Natural killer cell (primary cell): ENCODE data around the gene FHIT. TPM values are rescaled to one million over a fixed set of nuclear protein-coding genes. Genes with fewer than 3 reads are reported as not detected.

Experiments
- ATAC-seq, 3 donors: fragments of 150-1000 bp in 2 of 3; fragments of 200-7000 bp in 1 of 3; cut with Tn5 transposase; 1 replicate in 1 of 3; 2 replicates in 2 of 3; pipeline ENCODE4 v1.10.0; 2021; ENCODE audit warnings: mild to moderate bottlenecking in 2 of 3, moderate library complexity in 2 of 3
- DNase-seq, 2 donors: peaks; one replicate each; pipeline versions ENCODE4 v3.0.0 to v3.0.0-alpha.2; 2013 to 2021; ENCODE audit warnings: mixed read lengths in 1 of 2
- H3K27ac ChIP-seq: one replicate; pipeline ENCODE4 v1.5.1; 2013; ENCODE audit warnings: mild to moderate bottlenecking, low read length
- H3K27me3 ChIP-seq: one replicate; pipeline ENCODE4 v1.6.1; 2013; ENCODE audit warnings: low read length; ENCODE audit not compliant: control insufficient read depth, insufficient read depth
- H3K36me3 ChIP-seq: one replicate; pipeline ENCODE4 v1.6.1; 2013; ENCODE audit warnings: low read length; ENCODE audit not compliant: control insufficient read depth, insufficient read depth
- H3K4me1 ChIP-seq: one replicate; pipeline ENCODE4 v1.6.1; 2013; ENCODE audit warnings: low read length; ENCODE audit not compliant: control insufficient read depth, insufficient read depth
- H3K4me3 ChIP-seq: one replicate; pipeline ENCODE4 v1.5.1; 2013; ENCODE audit warnings: low read length
- H3K9me3 ChIP-seq: one replicate; pipeline ENCODE4 v1.6.1; 2013; ENCODE audit warnings: low read length; ENCODE audit not compliant: control insufficient read depth, insufficient read depth
- H3K27ac Mint-ChIP-seq, 2 donors: one replicate each; pipeline ENCODE4 v1.8.0; 2022; ENCODE audit warnings: mild to moderate bottlenecking in 2 of 2, mixed read lengths in 2 of 2, moderate library complexity in 1 of 2
- H3K27me3 Mint-ChIP-seq, 2 donors: one replicate each; pipeline ENCODE4 v1.8.0; 2022; ENCODE audit warnings: low read depth in 2 of 2, mixed read lengths in 2 of 2
- H3K36me3 Mint-ChIP-seq: one replicate; pipeline ENCODE4 v1.8.0; 2022; ENCODE audit warnings: mixed read lengths
- H3K4me1 Mint-ChIP-seq, 2 donors: one replicate each; pipeline ENCODE4 v1.8.0; 2022; ENCODE audit warnings: mixed read lengths in 2 of 2
- H3K4me3 Mint-ChIP-seq: one replicate; pipeline ENCODE4 v1.8.0; 2022; ENCODE audit warnings: mild to moderate bottlenecking, moderate library complexity, mixed read lengths
- H3K9me3 Mint-ChIP-seq, 2 donors: one replicate each; pipeline ENCODE4 v1.8.0; 2022; ENCODE audit warnings: mixed read lengths in 2 of 2
- WGBS: methylation state at CpG from one replicate; pipeline ENCODE4 v1.1.7; 2013; ENCODE audit warnings: missing lambda C conversion rate; ENCODE audit not compliant: insufficient coverage; 5-methylcytosine and 5-hydroxymethylcytosine counted together
- intact Hi-C: fragments of 100-400 bp; cut with micrococcal nuclease; formaldehyde crosslinking; loops from one replicate; pipeline ENCODE4 v1.14.2; 2022
- total RNA-seq, 4 donors: library from RNA; stranded (reverse); fragments of 120-200 nt in 1 of 4; gene quantifications; one replicate each; pipeline versions ENCODE4 v1.2.3 to v1.2.4, GENCODE V29; 2013 to 2022
- TF ChIP-seq, protein P1 (sequence below): fragments of 200-600 bp; IDR thresholded peaks from one replicate; pipeline ENCODE4 v1.8.0; 2022; ENCODE audit warnings: antibody characterized with exemption

The FHIT gene
- total RNA-seq, 3 donors from 2014 or later (not counting 1 experiment from before 2014, with no cell fraction given) = 2.7 to 6.1 (median 3.3) TPM

GRCh38 chr3:60979461-60980341 is 271.6 kb downstream of the FHIT start:
- WGBS = 51% methylated on average over 5 of the region's 6 CpGs
- intact Hi-C loops = no loop called here

GRCh38 chr3:60973321-60973720 is 277.9 kb downstream of the FHIT start:
- peaks cover 6 to 13% of the 10 kb centered on the region in 2 donors for H3K9me3 Mint-ChIP-seq
- Histone ChIP-seq H3K9me3 (no peaks in the 10 kb centered on the region), H3K27me3 (no peaks in the 10 kb centered on the region), H3K4me3 (no peak overlapping the region), H3K36me3 (no peaks in the 10 kb centered on the region), H3K4me1 (no peaks in the 10 kb centered on the region), H3K27ac (no peak overlapping the region)
- no CpG with 5 or more reads among the region's 1 CpG for WGBS
- no peaks in the 10 kb centered on the region for H3K4me1 Mint-ChIP-seq
- ATAC-seq = no peak
- no peak overlapping the region for H3K27ac Mint-ChIP-seq
- intact Hi-C loops = no loop called here
- TF ChIP-seq, protein P1, sequence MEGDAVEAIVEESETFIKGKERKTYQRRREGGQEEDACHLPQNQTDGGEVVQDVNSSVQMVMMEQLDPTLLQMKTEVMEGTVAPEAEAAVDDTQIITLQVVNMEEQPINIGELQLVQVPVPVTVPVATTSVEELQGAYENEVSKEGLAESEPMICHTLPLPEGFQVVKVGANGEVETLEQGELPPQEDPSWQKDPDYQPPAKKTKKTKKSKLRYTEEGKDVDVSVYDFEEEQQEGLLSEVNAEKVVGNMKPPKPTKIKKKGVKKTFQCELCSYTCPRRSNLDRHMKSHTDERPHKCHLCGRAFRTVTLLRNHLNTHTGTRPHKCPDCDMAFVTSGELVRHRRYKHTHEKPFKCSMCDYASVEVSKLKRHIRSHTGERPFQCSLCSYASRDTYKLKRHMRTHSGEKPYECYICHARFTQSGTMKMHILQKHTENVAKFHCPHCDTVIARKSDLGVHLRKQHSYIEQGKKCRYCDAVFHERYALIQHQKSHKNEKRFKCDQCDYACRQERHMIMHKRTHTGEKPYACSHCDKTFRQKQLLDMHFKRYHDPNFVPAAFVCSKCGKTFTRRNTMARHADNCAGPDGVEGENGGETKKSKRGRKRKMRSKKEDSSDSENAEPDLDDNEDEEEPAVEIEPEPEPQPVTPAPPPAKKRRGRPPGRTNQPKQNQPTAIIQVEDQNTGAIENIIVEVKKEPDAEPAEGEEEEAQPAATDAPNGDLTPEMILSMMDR = no peak
- H3K4me3 Mint-ChIP-seq = no peak overlapping the region
- H3K27me3 Mint-ChIP-seq = no peaks in the 10 kb centered on the region
- no peak for DNase-seq
- peaks cover 9% of the 10 kb centered on the region for H3K36me3 Mint-ChIP-seq

More at GRCh38 chr3:60979461-60980341, 271.6 kb downstream of the FHIT start:
- H3K9me3 Mint-ChIP-seq = peaks cover 4 to 5% of the 10 kb centered on the region in 2 donors
- peaks cover 0 to 6% of the 10 kb centered on the region in 2 donors for H3K4me1 Mint-ChIP-seq
- Histone ChIP-seq H3K36me3 (no peaks in the 10 kb centered on the region), H3K4me1 (no peaks in the 10 kb centered on the region), H3K27me3 (no peaks in the 10 kb centered on the region), H3K27ac (no peak overlapping the region), H3K4me3 (no peak overlapping the region), H3K9me3 (no peaks in the 10 kb centered on the region)
- DNase-seq (no peak), ATAC-seq (no peak)
- no peak overlapping the region for H3K4me3 Mint-ChIP-seq
- no peak overlapping the region for H3K27ac Mint-ChIP-seq
- no peaks in the 10 kb centered on the region for H3K36me3 Mint-ChIP-seq
- H3K27me3 Mint-ChIP-seq = no peaks in the 10 kb centered on the region
- TF ChIP-seq, protein P1 = no peak

GRCh38 chr3:60972599-60972998 is 278.7 kb downstream of the FHIT start:
- DNase-seq (no peak), ATAC-seq (no peak)
- Mint-ChIP-seq H3K4me1 (no peaks in the 10 kb centered on the region), H3K27ac (no peak overlapping the region), H3K9me3 (peaks cover 6 to 13% of the 10 kb centered on the region in 2 donors), H3K4me3 (no peak overlapping the region), H3K27me3 (no peaks in the 10 kb centered on the region), H3K36me3 (peaks cover 9% of the 10 kb centered on the region)
- TF ChIP-seq, protein P1 = no peak
- Histone ChIP-seq H3K4me3 (no peak overlapping the region), H3K36me3 (no peaks in the 10 kb centered on the region), H3K27me3 (no peaks in the 10 kb centered on the region), H3K9me3 (no peaks in the 10 kb centered on the region), H3K27ac (no peak overlapping the region), H3K4me1 (no peaks in the 10 kb centered on the region)
- intact Hi-C loops = no loop called here
